GM19324 (cell line): ENCODE results near the gene WDR7.

Experiments used
- ATAC-seq: cut with Tn5 transposase; IDR thresholded peaks from one replicate; pipeline ENCODE4 v1.9.1; 2021; ENCODE audit warnings: mild to moderate bottlenecking, moderate library complexity; ENCODE audit not compliant: unreplicated experiment, low FRiP score

The WDR7 gene

DNA sequence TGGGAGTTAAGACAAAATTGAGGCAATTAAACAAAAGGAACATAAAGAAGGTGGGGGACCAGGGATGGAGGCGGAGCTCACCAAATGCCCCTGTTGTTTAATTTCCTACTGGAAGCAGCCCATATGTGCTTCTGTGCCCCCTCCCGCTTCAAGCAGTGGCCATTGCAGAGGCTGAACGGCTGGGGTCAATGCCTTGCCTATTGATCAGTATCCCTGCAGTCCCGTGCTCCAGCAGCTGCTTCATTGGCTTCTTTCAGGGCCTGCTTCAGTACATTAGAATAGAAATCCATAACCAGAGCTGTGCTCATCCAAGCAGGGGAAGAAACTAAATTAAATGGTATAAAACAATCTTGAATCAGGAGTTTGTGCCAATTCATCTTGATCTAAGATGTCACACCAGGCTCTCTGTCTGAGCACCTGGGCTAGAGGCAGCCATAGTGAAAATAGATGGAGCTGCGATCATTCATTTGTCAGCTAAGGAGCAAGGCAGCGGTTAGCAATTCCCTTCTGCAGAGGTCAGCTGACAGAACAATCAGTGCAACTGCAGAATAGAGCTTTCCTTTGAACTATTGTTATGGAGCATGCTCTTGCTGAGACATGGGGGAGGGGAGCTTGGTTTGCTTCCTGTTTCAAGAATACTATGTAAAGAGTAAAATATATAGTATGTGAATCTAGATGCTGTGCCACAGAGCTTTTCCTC is 222.4 kb downstream of the WDR7 start:
- ATAC-seq: no peak

- ATAC-seq: no peak
Measured at GRCh38 chr18:56878711-56879110, 227.6 kb downstream of the WDR7 start.

GRCh38 chr18:56884511-56884910 is 233.4 kb downstream of the WDR7 start:
- no peak for ATAC-seq

GRCh38 chr18:56888978-56889377 is 237.8 kb downstream of the WDR7 start:
- no peak for ATAC-seq

GRCh38 chr18:56889621-56890020 is 238.5 kb downstream of the WDR7 start:
- no peak for ATAC-seq

DNA sequence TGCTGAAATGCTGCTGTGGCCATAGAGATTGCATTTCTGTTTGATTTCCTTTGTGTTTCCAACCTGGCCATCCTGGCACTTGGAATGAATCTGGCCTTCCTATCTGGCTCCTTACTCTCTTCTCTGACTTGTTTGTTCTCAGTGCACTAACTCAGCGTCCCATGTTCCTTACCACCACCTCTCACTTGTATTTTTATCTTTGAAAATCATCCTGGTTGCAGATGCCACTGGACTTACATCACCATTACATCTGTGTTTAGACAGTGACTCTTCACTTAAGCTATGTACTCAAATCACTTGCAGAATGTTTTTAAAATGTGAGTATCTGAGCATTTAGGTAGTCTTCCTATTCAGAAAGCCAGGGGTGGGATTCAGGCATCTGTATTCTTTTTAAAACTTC is 239.5 kb downstream of the WDR7 start:
- no peak for ATAC-seq

GRCh38 chr18:56891116-56891515 is 240.0 kb downstream of the WDR7 start:
- ATAC-seq: no peak

DNA sequence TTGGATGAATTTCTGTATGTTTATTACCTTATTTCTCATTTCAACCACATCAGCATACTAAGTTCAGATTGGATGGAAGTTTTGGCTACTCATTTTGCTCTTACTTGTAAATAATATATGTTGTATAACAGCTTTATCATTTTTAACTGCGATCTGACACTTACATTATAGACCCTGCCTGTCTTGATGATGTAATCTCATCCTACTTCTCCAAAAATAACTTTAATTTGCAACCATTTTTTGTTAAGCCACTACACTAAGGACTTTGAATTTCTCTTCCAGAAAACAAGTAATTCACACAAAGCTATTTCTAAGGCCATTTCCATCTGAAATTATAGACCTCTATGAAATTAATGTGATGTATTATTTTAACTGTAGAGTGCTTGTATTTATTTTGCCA is 240.7 kb downstream of the WDR7 start:
- ATAC-seq: no peak

DNA sequence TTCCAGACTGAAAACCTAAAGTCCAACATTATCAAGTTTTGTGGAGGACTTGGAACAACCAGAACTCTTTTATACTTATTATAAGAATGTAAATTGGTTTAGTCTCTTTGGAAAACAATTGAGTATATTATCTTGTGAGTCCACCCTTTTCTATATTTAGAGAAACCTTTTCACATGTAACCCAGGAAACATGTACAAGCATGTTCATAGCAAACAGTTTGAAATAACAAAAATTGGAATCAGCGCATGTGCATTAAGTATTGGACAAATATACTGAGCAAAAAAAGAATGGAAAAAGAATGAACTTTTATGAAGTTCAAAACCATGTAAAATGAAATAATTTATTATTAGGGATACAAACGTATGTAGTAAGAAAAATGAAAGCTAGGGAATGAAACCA is 246.0 kb downstream of the WDR7 start:
- ATAC-seq: no peak

GRCh38 chr18:56899660-56900059 is 248.5 kb downstream of the WDR7 start:
- no peak for ATAC-seq

- ATAC-seq: no peak
Measured at GRCh38 chr18:56900195-56901094, 249.3 kb downstream of the WDR7 start.

- ATAC-seq: no peak
Measured at GRCh38 chr18:56901919-56902318, 250.8 kb downstream of the WDR7 start.

GRCh38 chr18:56902653-56903052 is 251.5 kb downstream of the WDR7 start:
- no peak for ATAC-seq

GRCh38 chr18:56903686-56904085 is 252.5 kb downstream of the WDR7 start:
- no peak for ATAC-seq

DNA sequence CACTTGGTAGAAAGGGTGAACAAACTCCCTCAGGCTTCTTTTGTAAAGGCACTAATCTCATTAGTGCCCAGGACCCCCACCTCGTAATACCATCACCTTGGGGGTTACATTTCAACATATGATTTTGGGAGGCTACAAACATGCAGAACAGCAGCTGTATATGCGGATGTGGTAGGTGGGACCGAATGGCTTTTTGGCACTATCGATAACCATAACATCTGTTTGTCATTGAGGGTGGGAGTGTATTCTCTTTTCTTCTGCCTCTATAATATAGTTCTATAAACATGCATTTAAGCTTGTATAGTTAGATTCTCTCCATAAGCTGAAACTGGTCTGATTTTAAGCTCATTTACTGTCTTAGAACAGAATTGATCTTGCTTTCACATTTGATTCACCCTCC is 256.6 kb downstream of the WDR7 start:
- no peak for ATAC-seq

GRCh38 chr18:56910237-56910636 is 259.1 kb downstream of the WDR7 start:
- no peak for ATAC-seq

GRCh38 chr18:56910967-56911366 is 259.8 kb downstream of the WDR7 start:
- ATAC-seq: no peak

DNA sequence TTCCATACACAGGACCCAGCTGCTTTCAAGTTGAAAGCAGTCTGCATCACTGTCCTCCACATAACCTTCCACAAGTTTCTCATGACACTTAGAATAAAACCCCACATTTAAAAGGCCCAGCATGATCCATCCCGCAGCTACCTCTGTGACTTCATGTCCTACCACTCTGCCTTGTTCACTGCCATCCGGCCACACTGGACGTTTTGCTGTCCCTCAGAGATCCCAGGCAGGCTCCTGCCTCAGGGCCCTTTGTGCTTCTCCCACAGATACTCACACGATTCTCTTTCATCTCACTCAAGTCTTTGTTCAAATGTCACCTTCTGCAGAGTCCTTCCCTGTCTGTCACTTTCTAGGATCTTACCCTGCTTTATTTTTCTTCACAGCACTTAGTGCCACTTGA is 262.8 kb downstream of the WDR7 start:
- ATAC-seq: no peak

- no peak for ATAC-seq
Measured at GRCh38 chr18:56919190-56919589, 268.0 kb downstream of the WDR7 start.

DNA sequence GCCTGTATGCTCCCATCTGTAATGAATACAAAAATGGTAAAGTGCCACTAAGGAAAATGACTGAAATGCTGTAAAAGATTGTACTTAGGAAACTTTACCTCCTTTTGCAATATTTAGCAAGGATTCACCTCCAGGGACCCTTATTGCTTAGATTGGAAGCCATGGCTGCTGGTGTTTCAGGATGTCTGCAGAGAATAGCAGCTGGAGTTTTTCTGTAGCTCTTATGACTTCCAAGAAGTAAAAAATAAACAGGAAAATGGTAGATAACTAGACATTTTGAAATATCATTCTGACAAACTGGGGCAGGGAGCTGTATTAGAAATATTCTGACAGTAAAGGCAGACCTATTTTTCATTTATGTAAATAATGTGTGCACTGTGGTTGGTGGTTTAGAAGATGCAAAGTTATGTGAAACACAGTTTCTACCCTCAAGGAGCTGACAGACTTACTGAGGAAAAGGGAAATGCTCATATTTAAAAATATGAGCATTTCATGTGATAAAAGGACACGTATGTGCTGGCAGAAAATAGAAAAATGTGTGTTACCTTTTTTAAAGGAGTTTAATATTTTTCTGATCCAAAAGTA is 270.8 kb downstream of the WDR7 start:
- peak; percentile 76 for ATAC-seq

- no peak for ATAC-seq
Measured at GRCh38 chr18:56926734-56927133, 275.6 kb downstream of the WDR7 start.

GRCh38 chr18:56927786-56928185 is 276.6 kb downstream of the WDR7 start:
- ATAC-seq: no peak
